Epithelial cell of prostate (primary cell): ENCODE data around the gene MAP2K6.
"Not testable (repeated sequence)": the region's sequence is repeated elsewhere in the genome, so short reads cannot be mapped to it uniquely, and the experiment has no call there.

Experiments used
- DNase-seq: peaks from one replicate; pipeline ENCODE4 v3.0.0-alpha.2; 2011; ENCODE audit warnings: low read depth, low spot score
- H3K27ac ChIP-seq: fragments of 450-650 bp; 2 replicates; pipeline ENCODE4 v1.5.1; 2017; ENCODE audit warnings: mild to moderate bottlenecking

Gene MAP2K6

DNA sequence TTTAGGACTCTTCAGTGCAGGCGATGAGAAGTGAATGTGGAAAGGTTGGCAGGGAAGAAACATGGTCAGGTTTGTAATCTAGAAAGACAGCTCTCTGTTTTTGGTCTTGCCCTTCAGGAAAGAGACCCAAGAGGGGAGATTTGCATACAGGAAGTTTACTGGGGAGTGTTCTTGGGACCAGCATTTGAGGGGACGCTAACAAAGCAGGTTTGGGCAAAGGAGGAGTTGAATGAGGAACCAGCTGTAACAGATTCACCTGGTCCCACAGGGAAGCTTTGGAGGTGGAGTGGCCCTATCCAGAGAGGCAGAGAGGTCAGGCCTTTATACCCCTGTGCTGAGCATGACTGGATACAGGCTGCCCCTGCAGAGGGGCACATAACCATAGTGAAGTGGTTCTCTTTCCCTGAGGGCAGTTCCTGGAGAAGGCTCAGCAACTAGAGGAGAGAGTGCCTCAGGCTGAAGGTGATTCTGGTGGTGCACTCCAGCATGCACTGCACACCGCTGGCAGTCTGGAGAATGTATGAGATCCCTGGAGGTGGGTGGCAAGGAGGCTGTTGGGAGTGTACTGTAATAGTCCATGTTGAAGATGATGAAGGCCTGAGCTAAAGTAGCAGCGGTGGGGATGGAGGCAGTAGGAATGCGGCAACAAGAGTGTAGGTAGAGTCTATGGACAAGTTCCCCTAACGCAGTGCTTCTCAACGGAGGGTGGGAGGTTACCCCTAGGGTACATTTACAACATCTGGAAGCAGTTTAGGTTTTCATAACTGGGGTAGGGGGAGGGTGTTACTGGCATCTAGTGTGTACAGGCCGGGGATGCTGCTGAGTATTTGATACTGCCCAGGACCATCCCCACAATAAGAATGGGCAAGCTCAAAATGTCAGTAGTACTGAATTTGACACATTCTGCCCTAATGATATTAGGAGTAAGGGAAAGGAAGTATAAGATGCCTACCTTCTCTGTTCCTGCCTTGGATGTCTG is 37.2 kb downstream of the MAP2K6 start:
- DNase-seq: no peak
- no peak overlapping the region for H3K27ac ChIP-seq

DNA sequence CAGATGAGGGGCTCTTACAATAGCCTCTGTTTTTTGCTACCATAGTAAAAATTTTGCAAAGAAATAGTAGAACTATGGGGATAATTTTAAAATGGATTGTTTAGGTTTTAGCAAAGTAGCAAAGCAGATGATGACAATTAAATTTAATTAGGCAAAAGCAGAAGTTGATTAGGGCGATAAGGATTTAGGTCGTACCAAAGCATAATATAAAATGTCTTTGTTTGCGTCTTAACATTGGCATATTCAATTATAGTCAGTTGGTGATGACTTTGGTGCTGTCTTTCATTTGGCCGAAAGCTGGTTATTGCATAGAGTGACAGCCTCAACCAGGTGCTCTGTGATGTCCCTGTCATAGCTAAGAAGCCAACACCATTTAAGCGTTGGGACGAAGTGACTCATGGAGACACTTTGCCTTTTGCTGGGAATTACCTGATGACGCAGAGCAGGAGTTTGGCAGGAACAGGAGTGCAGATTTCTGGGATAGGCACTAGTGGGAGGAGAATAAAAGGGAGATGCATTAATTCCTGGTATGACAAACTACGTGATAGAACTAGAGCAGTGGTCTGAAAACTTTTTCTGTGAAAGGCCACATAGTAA is 38.3 kb downstream of the MAP2K6 start:
- no peak for DNase-seq
- H3K27ac ChIP-seq: no peak overlapping the region

DNA sequence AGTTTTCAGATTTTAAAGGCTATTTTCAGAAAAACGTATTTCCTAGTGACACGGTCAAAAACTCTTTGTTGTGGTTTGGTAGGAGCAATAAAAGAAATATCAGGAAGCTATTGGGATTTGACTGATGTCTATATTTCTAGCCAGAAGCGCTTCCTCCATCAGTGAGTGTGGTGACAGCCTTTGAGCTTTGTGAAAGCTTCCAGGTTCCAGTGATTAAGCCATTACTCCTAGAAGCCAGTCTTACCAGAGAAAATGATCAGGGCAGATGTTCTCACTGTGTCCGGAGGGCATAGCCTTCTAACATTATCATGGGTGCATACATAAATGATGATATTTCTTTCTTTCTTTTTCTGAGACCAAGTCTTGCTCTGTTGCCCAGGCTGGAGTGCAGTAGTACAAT is 39.6 kb downstream of the MAP2K6 start:
- no peak for DNase-seq
- no peak overlapping the region for H3K27ac ChIP-seq

DNA sequence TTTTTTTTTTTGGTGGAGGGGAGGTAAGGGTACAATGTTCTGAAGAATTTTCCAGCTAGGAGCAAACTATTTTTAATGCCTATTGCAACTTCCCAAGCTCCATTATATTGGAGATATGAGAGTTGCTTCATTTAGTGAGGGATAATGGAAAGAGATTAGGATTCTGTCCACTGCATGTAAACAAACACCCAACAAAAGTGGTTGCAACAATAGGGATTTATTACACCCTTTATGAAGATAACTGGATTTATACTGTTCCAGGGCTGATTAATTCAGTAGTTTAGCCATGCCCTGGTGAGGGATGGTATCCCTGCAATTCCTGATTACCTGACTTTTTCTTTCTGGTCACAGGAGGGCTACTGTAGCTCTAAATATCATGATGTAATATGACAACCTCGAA is 40.5 kb downstream of the MAP2K6 start:
- H3K27ac ChIP-seq: no peak overlapping the region
- DNase-seq: no peak

DNA sequence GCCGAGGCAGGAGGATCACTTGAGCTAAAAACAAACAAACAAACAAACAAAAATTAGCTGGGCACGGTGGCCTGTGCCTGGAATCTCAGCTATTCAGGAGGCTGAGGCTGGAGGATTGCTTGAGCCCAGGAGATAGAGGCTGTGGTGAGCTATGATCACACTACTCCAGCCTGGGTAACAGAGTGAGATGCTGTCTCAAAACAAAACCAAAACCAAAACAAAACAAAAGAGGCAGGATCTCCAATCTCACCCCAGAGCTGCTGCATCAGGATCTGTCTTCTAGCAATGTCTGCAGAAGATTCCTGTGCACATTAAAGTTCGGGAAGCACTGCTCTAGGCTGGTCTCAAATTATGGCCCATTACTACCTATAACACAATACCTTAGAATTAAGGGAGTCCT is 43.1 kb downstream of the MAP2K6 start:
- no peak for DNase-seq

DNA sequence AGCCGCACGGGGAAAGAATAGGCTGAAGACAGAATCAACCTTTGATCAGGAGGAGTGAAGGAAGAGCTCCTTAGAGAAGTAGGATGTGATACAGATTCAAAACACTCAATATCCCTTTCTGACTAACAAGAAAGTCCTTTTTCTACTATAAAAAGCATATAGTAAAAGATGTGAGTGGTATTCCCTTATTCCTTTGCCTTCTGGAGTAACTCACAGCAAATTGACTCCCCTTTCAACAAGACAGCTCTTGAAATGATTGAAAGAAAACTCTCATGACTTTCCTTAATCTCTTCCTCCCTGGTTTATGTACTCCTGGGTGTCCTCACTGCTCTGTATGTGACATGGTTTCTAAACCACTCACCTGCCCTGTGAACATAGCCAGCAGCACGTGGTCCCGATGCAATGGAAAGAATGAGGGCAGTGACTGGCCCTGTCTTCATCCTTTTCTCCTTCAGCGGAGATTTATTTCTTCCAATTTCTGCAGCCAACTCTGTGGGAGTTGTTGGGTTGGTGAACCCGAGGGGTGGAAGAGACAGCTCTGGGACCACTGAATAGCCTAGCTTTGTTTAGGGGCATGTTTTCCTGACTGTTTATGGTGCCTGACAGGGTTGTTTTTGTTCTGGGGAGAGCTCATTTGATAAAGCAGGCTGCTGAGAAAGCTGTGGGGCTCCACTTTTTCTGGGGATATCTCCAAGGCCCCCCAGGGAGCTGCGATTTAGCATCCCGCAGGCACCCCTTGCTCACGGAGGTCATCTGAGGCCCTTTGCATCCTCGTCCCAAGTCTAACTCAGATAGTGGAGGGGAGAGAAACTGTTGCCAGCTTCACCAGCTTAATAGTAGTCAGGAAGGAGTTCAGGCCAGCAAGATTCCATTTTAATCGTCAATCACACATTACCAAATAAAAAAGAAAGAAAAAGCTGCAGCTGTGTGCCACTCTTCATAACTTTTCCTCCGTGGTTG is 46.7 kb downstream of the MAP2K6 start:
- H3K27ac ChIP-seq: no peak overlapping the region
- no peak for DNase-seq

More for the DNA sequence above, 43.1 kb downstream of the MAP2K6 start:
- H3K27ac ChIP-seq: no peak overlapping the region

DNA sequence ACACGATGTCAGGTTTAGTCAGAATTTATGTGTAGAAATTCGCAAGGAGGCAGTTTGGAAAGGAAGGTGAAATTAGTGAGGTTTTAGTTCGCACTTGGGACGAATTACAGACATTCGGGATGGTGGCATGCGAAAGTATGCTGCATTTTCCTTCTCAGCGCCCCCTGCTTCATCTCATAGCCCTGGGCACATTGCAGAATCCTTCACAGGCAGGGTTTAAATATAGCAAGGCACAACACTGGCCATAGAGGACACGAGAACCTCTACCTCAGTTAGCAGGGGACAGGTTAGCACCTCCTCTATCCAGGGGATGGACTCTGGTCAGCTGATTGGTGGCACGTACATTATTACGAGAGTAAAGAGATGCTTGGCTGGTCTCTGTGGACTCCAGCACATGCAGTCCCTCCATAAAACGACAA is 47.5 kb downstream of the MAP2K6 start:
- no peak for DNase-seq

DNA sequence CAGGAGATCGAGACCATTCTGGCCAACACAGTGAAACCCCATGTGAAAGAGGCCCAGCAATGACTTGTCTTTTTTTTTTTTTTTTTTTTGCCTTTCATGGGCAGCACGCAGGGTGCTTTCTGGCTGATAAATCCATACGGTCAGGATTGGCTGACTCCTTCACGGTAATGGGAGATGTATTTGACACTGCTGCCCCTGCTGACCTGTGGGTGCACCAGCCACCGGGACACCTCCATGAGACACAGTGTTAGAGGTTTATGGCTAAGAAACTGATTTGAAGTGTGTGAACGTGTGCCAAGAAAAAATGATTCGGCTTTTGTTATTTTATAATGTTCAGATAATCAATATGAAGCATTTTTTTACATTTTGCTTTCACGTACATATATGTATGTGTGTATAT is 48.4 kb downstream of the MAP2K6 start:
- DNase-seq: no peak
- no peak overlapping the region for H3K27ac ChIP-seq

More for the DNA sequence above, 47.5 kb downstream of the MAP2K6 start:
- H3K27ac ChIP-seq: no peak overlapping the region

DNA sequence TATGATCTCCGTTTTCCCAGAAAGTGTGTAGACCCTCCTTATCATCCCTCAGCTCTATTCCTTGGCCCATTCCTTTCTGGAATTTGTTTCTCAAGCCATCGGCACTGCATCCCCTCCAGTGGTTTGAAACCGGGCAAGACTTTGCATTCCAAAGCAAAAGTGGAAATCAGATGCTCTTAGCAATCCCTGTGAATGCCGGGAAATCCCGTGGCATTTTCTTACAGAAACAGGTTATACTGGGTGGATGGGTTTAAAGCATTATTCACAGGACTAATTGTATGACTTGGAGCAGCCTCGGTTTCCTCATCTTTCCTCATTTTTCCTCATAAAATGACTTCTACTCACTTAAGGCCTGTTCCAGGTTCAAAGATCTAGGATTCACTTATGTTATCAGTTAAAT is 52.0 kb downstream of the MAP2K6 start:
- no peak for DNase-seq
- H3K27ac ChIP-seq: peak overlapping the region; percentile 26

DNA sequence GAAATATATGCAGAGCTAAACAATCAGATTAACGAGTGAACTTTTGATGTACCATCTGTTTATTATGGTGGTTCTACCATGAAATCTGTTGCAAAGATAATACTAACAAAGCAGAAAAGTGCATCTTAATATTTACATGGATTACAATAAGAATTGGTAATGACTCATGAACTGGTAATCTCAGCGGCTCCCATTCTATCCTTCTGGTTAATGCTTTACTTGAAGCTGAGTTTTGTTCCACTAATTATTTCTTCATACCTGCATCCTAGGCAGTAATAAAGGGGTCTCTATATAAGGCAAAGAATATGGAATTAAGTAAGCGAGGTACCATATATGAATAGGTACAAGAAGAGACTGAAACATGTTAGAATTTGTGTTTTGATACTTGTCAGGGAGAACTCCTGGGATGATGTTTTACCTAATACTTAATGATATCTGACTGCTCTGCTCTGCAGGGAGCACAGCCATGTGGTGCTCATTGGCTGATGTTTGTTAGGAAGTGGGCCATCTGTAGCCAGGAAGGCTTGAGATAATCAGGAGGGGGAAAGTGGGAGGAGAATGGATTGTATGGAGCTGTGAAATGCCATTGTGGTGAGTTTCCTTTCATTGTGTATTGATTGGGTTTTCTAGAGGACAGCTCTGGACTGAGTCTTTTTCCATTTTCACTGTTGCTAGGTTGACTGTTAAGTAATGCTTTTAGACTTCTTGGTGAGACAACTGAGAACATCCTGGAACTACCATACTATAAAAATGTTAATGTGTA is 52.6 kb downstream of the MAP2K6 start:
- H3K27ac ChIP-seq: peak overlapping the region; percentile 26
- DNase-seq: no peak

DNA sequence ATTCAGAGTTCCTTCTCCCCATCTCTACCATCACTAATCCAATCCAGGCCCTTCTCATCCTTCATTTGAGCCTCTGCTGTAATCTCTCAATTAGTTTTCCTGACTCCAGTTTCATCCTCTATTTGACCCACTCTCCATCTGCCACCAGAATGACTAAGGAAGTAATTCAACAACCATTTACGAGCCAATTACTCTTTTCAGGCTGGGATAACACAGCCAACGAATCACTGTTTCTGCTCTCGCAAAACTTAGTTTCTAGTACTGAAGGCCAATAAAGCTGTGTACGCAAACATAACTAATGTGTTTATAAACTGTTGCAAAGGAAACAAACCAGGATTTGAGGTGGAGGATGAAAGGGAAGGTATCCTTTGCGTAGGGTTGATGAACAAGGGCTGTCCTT is 53.7 kb downstream of the MAP2K6 start:
- no peak for DNase-seq
- H3K27ac ChIP-seq: no peak overlapping the region

DNA sequence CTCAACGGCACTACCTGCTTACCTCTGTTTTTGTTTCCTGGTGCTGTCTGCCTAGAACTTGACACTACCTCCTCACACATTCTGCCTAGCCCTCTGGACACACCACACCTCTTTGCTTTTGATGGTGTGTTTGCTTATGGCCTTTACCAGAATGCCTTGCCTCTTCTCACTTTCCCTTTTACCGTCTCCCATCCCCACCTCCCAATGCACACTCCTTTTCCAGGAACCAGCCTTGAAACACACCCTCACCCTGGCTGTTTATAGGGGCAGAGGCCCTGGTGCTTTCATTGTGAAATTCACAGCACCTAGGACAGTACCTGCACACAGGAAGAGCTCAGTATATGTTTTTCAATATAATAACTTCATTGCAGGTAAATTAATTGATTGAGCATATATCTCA is 56.2 kb downstream of the MAP2K6 start:
- DNase-seq: no peak
- H3K27ac ChIP-seq: no peak overlapping the region

DNA sequence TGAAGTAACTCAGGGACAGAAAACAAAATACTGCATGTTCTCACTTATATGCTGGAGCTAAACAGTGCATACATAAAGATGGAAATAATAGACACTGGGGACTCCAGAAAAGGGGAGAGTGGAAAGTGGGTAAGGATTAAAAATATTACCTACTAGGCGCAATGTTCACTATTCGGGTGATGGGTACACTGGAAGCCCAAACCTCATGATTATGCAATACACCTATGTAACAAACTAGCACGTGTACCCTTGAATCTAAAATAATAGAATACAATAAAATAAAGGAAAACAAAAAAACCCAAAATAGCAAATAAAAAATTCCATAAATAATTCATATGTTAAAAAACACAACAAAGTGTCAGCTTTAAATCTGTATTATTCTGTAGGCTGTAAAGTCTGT is 56.9 kb downstream of the MAP2K6 start:
- H3K27ac ChIP-seq: no peak overlapping the region
- no peak for DNase-seq

DNA sequence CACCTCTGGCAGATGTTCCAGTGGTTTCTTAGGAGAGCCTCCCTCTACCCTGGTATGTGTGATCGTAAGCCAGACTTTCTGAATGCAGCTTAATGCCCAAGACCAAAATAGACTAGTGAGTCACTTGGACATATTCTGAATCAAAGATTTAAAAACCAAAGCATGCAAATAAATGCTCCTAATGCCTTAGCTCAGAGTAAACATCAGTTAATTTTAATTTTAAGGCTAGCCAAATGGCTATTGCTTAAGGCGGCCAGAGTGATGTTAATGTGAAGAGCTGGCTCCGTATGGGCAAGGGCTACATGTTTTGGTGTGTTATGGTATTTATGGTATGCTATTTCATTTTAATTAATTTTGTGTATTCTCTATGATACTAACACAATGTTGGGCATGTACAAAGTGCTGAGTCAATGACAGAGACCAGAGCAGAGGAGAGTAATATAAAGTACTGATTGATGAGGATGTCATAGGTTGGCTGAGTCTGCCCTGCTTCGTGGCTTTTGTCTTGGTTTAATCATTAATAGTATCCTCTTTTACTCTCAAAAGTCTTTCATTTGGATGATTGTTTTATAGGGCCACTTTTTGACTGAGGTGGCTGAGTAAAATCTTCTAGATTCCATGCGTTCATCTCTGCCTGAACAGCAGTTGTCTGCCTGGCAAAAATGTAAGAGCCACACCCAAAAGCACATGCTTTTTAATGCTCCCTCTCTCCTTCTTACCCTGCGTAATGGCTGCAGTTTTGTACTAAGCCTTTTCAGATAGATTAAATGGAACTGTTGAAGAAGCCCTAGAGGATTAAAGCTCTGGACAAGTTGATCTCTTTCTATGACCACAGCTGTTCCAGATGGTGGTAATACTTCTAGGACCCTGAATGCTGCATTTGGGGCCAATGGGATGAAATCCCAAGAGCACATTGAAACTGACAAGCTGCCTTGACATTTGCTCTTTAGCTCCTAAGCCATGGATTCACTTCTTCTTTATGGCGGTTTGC is 59.6 kb downstream of the MAP2K6 start:
- peak; percentile 26 for DNase-seq
- H3K27ac ChIP-seq: peak overlapping the region; percentile 40

DNA sequence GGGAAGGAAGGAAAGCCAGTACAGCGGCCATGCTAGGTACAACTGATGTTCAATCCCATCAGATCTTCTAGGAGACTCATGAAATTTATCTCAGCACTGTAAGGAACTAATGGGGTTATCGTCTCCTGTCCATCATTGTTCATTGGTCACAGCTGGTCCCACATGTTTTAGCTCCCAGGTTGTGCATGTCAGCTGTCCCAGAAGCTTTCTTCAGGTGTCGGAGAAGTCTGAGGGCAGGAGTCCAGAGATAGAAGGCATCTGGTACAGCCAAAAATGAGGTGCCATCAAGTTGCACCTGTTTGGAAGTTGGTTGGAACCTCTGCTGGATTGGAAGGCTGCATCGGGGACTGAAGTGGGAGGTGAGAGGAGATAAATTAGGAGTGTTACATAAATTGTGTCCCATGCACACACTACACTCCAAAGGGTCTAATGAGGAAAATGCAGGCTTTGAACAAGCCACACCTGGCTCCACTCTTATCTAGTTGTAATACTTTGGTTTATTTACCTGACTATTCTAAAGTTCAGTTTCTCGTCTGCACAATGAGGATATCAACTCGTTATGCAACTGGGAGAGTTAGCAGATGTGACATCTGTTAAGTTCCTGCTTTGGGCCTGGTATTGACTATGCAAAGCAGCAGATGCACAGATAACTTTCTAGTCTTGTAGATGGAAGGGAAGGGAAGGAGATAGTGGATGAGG is 62.9 kb downstream of the MAP2K6 start:
- H3K27ac ChIP-seq: no peak overlapping the region
- DNase-seq: no peak

DNA sequence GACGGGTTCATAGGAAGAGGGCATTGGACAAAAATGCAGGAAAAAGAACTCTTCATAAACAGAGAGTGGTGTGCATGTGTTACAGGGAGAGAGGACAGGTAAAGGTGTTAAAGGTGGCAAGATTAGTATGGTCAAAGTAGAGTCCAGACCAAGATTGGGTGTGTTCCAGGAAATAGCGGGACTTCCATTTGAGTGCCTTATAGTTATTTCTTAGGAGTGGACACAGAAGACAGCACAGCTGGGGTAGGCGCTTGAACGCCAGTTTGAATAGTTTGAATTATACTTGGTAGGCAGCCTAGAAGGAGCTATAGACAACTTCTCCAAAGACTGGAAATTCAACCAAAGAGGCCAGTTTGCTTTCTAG is 63.4 kb downstream of the MAP2K6 start:
- H3K27ac ChIP-seq: no peak overlapping the region
- no peak for DNase-seq

DNA sequence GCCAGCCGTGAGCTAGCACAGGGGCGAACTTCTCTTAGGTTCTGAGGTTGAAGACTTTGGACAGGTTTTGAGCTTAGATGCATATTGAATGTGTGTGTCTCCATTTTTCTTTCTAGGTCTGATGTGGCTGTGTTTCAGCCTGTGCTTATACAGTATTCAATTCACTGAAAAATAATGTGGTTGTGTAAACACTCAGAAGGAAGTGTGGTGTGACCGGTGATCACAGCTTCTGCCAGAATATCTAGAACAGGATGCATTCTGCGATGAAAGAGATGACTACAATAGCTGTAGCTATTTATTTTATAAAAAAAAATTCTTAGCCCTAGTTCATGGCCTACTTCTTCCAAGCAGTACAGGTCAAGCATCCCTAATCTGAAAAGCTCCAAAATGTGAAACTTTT is 64.4 kb downstream of the MAP2K6 start:
- DNase-seq: no peak
- H3K27ac ChIP-seq: no peak overlapping the region

DNA sequence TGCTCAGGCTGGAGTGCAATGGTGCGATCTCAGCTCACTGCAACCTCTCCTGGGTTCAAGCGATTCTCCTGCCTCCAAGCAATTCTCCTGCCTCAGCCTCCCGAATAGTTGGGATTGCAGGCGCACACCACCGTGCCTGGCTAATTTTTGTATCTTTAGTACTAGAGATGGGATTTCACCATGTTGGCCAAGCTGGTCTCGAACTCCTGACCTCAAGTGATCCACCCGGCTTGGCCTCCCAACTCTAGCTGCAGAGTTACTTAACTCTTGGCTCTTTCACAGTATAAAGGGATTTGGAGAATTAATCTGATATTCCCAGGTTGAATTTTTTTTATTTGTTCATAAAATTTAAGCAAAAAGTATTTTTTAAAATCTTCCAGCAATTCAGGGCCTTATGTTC is 65.3 kb downstream of the MAP2K6 start:
- H3K27ac ChIP-seq, DNase-seq: not testable (repeated sequence)
